Limb (tissue), 2 donors: Measurements from ENCODE around the gene PRR5L.

ENCODE experiments used
- DNase-seq, 2 donors: peaks; one replicate each; pipeline ENCODE4 v3.0.0-alpha.2; 2016; ENCODE audit errors: extremely low spot score in 2 of 2

PRR5L gene

GRCh38 chr11:36295926-36296325, at the start of gene PRR5L:
Gene PRR5L, plus strand, starts transcription at chr11:36296288. Its CDS starts 104,834 bp downstream, at chr11:36401122.
- no peak for DNase-seq

DNA sequence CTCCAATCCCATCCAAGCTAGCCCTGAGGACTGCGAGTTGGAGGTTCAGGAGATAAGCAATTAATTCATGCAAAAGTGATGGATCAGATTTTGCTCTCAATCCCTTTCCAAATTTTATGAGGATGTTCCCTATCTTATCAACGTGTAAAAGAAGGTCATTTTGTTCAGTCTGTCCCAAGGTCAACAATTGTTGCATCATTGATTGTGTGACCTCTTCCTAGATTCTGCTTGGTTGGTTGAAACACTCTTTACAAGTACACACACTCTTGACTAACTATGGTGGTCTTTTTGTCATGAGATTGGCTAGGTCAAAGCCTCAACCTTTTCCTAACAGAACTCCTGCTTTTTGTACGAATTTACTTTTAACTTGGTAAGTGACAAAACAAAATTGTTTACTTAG, 48.6 kb upstream of the PRR5L start:
- DNase-seq, result no peak

DNA sequence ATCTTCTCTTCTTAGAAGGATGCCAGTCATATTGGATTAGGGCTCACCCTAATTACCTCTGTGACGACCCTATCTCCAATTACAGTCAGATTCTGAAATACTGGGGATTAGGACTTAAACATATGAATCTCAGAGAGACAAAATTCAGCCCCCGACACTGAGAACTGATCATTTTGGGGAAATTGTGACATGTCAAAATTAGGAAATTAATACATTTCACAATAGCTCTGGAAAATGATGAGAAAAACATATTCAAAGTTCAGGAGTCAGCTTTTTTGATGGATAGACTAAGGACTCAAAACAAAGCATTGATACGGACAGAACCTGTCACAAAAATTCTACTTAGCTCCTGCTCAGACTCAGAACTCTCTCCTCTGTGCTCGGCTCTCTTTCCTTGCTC, 47.7 kb upstream of the PRR5L start:
- DNase-seq, result no peak

DNA sequence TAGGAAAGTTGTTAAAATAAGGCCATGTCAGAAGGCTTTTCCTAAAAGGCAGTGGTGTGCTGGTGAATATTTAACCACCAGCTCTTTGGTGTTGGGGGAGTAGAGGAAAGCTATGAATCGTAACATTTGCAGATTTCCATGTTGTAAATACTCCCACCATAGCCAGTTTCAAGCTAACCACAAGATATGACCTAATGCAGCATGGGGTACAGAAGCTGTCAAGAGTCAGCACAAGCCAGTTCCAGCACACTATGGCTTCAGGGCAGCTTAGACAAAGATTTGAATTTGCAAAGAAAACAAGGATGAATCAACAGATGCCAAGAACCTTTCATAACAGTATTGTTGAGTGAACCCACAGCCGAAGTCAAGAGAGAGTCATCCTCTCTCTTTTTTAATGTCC, 46.8 kb upstream of the PRR5L start:
- DNase-seq, result no peak

DNA sequence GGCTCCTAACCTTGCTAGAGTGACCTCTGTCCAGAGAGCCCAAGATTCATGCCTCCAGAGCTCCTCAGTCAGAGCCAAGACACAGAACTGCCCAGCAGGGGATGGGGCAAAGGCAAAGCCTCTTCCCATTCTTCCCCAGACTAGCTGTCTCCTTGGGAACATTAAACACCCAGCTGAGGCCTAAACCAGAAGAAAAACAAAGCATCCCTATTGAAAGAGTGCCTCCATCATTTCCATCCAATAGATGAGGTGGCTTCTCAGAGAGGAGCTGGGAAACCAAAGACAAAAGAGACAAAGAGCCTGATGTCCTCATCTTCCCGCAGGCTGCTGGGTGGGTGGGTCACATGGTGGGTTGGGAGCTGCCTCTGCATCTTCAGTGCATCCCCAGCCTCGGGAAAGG, 44.3 kb upstream of the PRR5L start:
- no peak for DNase-seq

DNA sequence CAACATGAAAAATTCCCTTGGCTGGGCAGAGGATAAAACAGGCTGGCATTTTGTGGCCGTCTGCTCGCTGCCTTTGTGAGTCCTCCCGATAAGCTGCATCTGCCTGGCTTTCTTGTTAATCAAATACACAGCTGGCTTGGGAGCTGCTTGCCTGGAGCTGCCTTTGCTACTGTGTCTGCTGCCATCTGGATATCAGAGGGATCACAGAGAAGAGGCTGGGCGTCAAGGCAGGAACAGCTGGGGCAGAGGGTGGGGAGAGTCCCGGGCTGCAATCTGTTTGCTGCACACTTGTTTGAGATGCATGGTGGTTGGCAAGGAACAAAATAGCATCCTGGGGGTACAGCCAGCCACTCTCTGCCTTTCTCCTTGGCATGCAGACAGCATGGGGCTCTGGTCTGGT, 42.9 kb upstream of the PRR5L start:
- DNase-seq, result peak; percentile 71 to 72

DNA sequence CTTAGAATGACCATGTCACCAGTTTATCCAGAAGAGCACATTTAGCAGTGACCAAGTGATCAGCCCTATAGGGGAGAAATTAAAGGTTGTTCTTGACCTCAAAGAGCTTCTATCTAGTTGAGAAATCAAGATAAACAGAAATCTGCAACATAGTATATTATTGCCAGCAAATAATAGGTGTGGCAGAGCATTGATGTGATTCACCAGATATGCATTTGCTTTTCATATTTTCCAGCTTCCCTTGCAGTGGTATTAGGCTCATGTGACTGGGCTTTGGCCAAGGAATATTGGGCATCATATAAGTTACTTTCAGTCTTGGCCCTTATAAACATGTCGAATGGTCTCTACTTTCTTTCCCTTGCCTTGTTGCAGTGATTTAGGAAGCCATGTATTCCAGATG, 41.4 kb upstream of the PRR5L start:
- DNase-seq, result no peak

DNA sequence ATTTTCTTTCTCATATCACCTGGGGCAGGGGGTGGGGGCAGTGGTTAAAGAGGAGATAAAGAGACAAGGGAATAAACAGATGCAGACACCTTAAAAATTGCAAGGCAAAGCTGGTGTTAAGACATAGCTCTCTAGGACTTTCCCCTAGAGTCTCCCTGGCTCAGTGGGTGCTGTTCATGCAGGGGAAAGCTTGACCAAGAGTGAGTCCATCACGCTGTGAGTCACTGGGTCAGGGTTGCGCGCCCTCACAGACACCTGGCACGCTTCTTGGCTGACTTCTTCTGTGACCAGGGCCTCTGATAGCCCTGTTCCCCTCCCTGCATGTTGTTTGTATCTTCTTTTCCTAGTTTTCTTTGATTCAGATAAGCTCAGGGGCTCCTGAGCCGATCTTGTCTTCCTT, 38.7 kb upstream of the PRR5L start:
- DNase-seq, result no peak

GRCh38 chr11:36258730-36259360, 37.2 kb upstream of the PRR5L start:
- DNase-seq, result peak; percentile 67 to 76

GRCh38 chr11:36261094-36261493, 35.0 kb upstream of the PRR5L start:
- DNase-seq, result no peak

DNA sequence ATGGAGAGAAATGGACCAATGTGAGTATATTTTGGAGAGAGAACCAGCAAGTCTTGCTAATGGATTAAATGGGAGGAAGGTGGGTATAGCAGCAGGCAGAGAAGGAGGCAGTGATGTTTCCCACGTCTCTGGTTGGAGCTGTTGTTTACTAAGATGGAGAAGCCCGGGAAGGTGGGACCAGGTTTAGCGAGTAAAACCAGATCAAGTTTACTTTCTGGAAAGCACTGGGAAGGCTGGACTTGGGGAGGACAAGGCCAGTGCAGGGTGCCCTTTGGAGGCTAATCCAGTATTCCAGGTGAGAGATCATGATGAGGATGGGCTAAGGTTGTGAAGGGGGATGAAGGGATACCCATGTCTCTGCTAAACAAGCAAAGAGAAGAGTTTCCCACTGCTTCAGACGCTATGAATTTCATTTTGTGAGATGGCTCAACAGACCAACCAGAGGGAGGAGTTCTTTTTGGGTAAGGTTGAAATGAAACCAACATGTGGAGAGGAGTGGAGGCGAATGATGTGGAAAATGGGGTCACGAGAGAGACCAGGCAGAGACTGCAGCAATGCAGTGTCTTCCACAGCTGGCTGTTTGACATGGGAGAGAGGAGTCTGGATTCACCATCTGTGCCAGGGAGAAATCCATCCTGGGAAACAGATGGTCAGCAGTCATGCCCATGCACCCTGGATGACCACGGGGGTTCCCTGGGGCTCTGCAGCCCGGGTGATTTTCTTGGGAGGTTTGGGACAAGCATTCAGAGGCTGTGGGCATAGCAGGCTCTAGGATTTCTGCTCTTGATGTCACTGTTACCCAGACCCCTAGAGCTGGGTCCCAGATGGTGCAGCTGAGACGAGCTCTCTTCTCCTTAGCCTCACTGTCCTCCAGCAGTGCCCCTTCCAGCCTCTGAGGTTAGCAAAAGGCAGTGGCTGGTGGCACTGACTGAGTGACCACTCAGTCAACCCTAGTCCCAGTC, 31.8 kb upstream of the PRR5L start:
- peak in 1 of 2 donors; percentile 17 for DNase-seq

DNA sequence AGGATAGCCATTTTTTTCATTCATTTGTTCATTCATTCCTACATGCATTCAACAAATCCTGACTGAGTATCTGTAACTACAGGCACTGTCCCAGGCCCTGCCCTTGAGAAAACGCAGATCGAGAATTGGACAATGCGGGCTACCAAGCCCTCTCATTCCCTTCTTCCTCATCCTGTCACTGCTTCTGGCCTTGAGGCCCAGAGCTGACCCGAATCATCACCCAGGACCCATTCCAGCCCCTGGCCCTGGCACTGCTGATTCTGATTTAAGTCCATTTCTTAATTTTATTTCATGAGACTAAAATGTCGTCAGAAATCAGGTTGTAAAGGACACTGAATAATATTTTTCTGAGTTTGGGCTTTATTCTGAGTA, 31.1 kb upstream of the PRR5L start:
- DNase-seq, result no peak

GRCh38 chr11:36265793-36266628, 30.1 kb upstream of the PRR5L start:
- peak; percentile 58 to 83 for DNase-seq

DNA sequence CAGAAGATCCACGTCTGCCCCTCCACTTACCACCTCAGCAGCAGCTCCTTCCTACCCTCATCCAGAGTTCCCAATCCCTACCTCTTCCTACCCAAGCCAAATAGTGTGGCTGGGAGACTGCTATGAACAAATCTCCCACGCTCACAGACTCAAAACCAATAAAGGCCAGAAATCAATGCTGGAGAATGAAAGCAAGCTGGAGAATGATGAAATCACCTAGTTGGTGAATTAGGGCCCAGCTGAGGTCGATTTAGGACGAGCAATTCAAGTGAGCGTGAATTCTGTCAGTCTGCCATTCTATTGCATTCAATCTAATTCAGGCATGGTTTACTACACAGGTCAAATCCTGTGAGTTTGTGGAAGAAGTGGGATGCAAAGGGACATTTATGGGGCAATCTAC, 29.3 kb upstream of the PRR5L start:
- no peak for DNase-seq

GRCh38 chr11:36268337-36268985, 27.6 kb upstream of the PRR5L start:
- DNase-seq, result no peak

DNA sequence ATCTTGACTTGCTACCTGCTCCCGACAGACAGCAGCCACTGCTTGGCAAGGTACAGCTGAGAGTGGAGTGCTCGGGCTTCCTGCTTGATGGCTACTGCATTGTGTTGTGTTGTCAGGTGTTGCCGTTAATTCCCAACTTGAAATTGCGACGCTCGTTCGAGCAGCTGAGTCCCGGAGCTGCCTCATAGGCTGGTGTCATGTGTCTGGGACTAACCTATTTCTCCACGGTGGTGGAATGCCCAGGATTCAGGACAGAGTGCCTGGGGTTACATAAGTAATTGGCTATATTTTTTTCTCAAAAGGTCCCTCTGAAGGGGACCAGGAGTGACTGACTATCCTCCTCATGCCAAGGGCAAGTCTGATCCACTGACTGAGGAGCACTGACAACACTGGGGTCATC, 25.4 kb upstream of the PRR5L start:
- DNase-seq, result no peak

DNA sequence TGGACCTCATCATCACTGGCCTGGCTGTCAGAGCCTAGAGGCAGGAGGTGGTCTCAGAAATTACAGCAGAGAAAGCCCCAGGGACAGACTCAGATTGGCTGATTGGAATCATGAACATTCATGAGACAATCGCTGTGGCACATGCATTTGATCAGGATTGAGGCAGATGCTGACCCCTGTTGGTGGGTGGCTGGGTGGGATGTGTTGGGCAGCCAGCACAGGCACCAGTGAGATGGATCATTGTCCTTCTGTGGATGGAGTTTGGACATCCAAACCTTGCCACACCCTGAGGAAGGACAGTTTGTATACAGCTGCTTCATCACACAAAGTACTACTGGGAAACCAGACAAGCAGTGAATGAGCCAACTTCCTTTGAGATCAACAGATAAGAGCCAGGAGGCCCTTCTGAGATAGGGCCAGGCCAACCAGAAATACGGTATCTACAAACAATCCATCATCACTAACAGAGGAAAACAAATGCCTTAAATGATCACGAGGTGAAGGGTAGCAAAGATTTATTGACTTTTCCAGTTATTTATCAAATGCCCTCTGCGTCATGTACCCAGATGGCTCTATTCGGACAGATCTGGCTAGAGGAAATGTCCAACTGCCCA, 24.2 kb upstream of the PRR5L start:
- no peak for DNase-seq

- DNase-seq, result peak in 1 of 2 donors; percentile 6
Measured at GRCh38 chr11:36273110-36273509, 23.0 kb upstream of the PRR5L start.

- DNase-seq, result peak in 1 of 2 donors; percentile 31
Measured at GRCh38 chr11:36274414-36274813, 21.7 kb upstream of the PRR5L start.

- DNase-seq, result peak in 1 of 2 donors; percentile 34
Measured at GRCh38 chr11:36278531-36279282, 17.4 kb upstream of the PRR5L start.
